Stomach (tissue), 9 donors: ENCODE measurements around the gene DNAH17. TPM values are rescaled to one million over a fixed set of nuclear protein-coding genes. Genes with fewer than 3 reads are reported as not detected.

Experiments used
- DNase-seq, 2 donors: peaks; one replicate each; pipeline versions ENCODE4 v3.0.0 to v3.0.0-alpha.2; 2013 to 2019
- H3K27ac ChIP-seq, 5 donors: fragments of 200-600 bp in 4 of 5; sonication (generic) in 4 of 5; one replicate each; pipeline ENCODE4 v1.5.1; 2013 to 2019; ENCODE audit warnings: mild to moderate bottlenecking in 1 of 5, moderate library complexity in 1 of 5
- H3K27me3 ChIP-seq, 3 donors: fragments of 200-600 bp; sonication (generic); one replicate each; pipeline ENCODE4 v1.5.1; 2017 to 2019; ENCODE audit warnings: mixed run types in 1 of 3
- H3K36me3 ChIP-seq, 4 donors: fragments of 200-600 bp; sonication (generic); 1 replicate in 3 of 4; 2 replicates in 1 of 4; pipeline ENCODE4 v1.5.1; 2016 to 2019
- H3K4me1 ChIP-seq, 4 donors: fragments of 200-600 bp; sonication (generic); one replicate each; pipeline ENCODE4 v1.5.1; 2016 to 2019
- H3K4me3 ChIP-seq, 4 donors: fragments of 200-600 bp; sonication (generic) in 3 of 4; one replicate each; pipeline ENCODE4 v1.5.1; 2016 to 2019; ENCODE audit warnings: mild to moderate bottlenecking in 1 of 4
- H3K9me3 ChIP-seq, 4 donors: fragments of 200-600 bp; sonication (generic); one replicate each; pipeline ENCODE4 v1.5.1; 2016 to 2019
- CTCF ChIP-seq, 7 experiments: fragments of 450-650 bp in 4 of 7; fragments of 200-600 bp in 3 of 7; sonication (generic) in 3 of 7; IDR thresholded peaks; one replicate each; pipeline ENCODE4 v1.5.1; 2016 to 2019; ENCODE audit warnings: antibody characterized with exemption in 7 of 7, control low read depth in 2 of 7, mild to moderate bottlenecking in 1 of 7
- EP300 ChIP-seq: sonication (generic); formaldehyde crosslinking; IDR thresholded peaks from one replicate; pipeline ENCODE4 v1.6.1; 2017; ENCODE audit warnings: antibody characterized with exemption
- POLR2A ChIP-seq, 4 donors: fragments of 450-650 bp; IDR thresholded peaks; one replicate each; pipeline ENCODE4 v1.6.1; 2016; ENCODE audit warnings: antibody characterized with exemption in 4 of 4, control low read depth in 2 of 4, mild to moderate bottlenecking in 1 of 4, moderate library complexity in 1 of 4
- POLR2AphosphoS5 ChIP-seq, 3 donors: sonication (generic); formaldehyde crosslinking; IDR thresholded peaks; one replicate each; pipeline ENCODE4 v1.6.1; 2016; ENCODE audit warnings: antibody characterized with exemption in 3 of 3
- WGBS, 5 donors: extraction: QIAGEN DNeasy Blood & Tissue Kit in 3 of 5; methylation state at CpG; one replicate each; pipeline versions ENCODE4 v1.1.5 to v1.1.7; 2013 to 2018; 5-methylcytosine and 5-hydroxymethylcytosine counted together
- intact Hi-C: fragments of 100-400 bp; cut with DNase I; formaldehyde crosslinking; loops from one replicate; pipeline ENCODE4 v1.15.1; 2023; ENCODE audit warnings: low total_unique reads
- polyA plus RNA-seq, 3 donors: library from polyadenylated mRNA; stranded (reverse); fragments of 200-250 nt; gene quantifications; one replicate each; pipeline ENCODE4 v1.2.3, GENCODE V29; 2013
- total RNA-seq, 5 donors: library from RNA; depleted of rRNA; stranded (reverse); fragments of >200 nt; gene quantifications; one replicate each; pipeline versions ENCODE4 v1.1.0 to v1.2.3, GENCODE V29; 2014 to 2016
- donor health status: healthy with polysubstance abuse.
- donor health status: Bipolar disorder and iron deficiency.
- donor health status: healthy.

DNAH17 gene
- total and polyA plus RNA-seq, 8 donors, result 0.03 to 2.4 (median 0.45) TPM; not detected in 5

DNA sequence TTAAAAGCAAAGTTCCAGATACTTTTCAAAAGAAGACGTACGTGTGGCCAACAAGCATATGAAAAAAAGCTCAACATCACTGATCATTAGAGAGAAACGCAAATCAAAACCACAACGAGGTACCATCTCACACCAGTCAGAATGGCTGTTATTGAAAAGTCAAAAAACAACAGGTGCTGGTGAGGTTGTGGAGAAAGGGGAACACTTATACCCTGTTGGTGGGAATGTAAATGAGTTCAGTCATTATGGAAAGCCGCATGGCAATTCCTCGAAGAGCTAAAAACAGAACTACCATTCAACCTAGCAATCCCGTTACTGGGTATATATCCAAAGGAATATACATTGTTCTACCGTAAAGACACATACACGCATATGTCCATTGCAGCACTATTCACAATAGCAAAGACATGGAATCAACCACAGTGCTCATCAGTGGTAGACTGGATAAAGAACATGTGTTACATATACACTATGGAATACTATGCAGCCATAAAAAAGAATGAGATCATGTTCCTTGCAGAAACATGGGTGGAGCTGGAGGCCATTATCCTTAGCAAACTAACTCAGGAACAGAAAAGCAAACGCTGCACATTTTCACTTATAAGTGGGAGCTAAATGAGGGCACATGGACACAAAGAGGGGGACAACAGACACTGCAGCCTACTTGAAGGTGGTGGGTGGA lies 31.1 kb upstream of the DNAH17 start:
- TF ChIP-seq POLR2A (IDR thresholded peaks at IDR 0.05), result no peak
- no peak for TF ChIP-seq EP300
- TF ChIP-seq POLR2AphosphoS5 (IDR thresholded peaks at IDR 0.05), result no peak
- no peak for TF ChIP-seq CTCF (IDR thresholded peaks at IDR 0.05)
- Histone ChIP-seq H3K27me3 (peaks cover 0 to 4% (median 0%) of the 10 kb centered on the region in 3 donors), H3K4me1 (peaks cover 0 to 38% (median 4%) of the 10 kb centered on the region in 4 donors), H3K36me3 (no peaks in the 10 kb centered on the region), H3K9me3 (no peaks in the 10 kb centered on the region), H3K27ac (peak overlapping the region in 1 of 5 donors; percentile 40), H3K4me3 (no peak overlapping the region)
- 94 to 96% (median 95%) methylated on average over 10 of the region's 10 CpGs for WGBS, 5 donors
- intact Hi-C loops, result no loop called here
- no peak for DNase-seq

GRCh38 chr17:78607038-78607437 lies 29.8 kb upstream of the DNAH17 start:
- peaks cover 0 to 35% (median 3%) of the 10 kb centered on the region in 4 donors for H3K4me1 ChIP-seq

DNA sequence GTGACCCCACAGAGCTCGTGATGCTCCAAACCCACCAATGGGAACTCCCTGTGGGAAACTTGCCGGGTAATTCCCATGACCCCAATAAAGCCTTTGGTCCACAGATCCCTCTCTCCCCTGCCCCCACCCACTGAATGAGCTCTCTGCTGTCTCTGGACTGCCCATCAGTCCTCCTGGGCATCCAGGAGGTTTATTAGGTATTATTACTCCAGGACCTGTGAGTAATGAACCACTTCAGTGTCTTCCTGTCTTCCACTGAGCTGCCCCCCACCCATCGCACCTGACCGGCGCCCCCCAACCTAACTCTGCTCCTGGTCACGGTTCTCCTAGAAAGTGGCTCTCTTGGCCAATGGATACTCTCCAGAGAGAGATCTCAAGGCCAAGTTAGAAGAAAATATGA lies 28.7 kb upstream of the DNAH17 start:
- intact Hi-C loops, result no loop called here
- peaks cover 0 to 24% (median 0%) of the 10 kb centered on the region in 4 donors for H3K4me1 ChIP-seq
- peaks cover 0 to 4% (median 0%) of the 10 kb centered on the region in 3 donors for H3K27me3 ChIP-seq
- H3K36me3 ChIP-seq, result no peaks in the 10 kb centered on the region
- TF ChIP-seq CTCF (IDR thresholded peaks at IDR 0.05) (no peak), EP300 (no peak), POLR2AphosphoS5 (IDR thresholded peaks at IDR 0.05) (no peak), POLR2A (IDR thresholded peaks at IDR 0.05) (no peak)
- H3K27ac ChIP-seq, result no peak overlapping the region
- no peak for DNase-seq
- H3K9me3 ChIP-seq, result no peaks in the 10 kb centered on the region
- H3K4me3 ChIP-seq, result no peak overlapping the region
- 90 to 94% (median 93%) methylated on average over 5 to 6 of the region's 6 CpGs for WGBS, 5 donors

More at GRCh38 chr17:78607038-78607437, 29.8 kb upstream of the DNAH17 start:
- peaks cover 0 to 4% (median 0%) of the 10 kb centered on the region in 3 donors for H3K27me3 ChIP-seq
- WGBS, 5 donors, result 39 to 58% (median 41%) methylated on average over 6 of the region's 6 CpGs
- no peaks in the 10 kb centered on the region for H3K9me3 ChIP-seq
- DNase-seq, result no peak
- no peaks in the 10 kb centered on the region for H3K36me3 ChIP-seq
- H3K4me3 ChIP-seq, result no peak overlapping the region
- H3K27ac ChIP-seq, result no peak overlapping the region
- TF ChIP-seq POLR2AphosphoS5 (IDR thresholded peaks at IDR 0.05) (no peak), EP300 (no peak), CTCF (IDR thresholded peaks at IDR 0.05) (no peak), POLR2A (IDR thresholded peaks at IDR 0.05) (no peak)
- intact Hi-C loops, result no loop called here

- intact Hi-C loops, result no loop called here
- WGBS, 5 donors, result 45 to 70% (median 49%) methylated on average over 3 of the region's 3 CpGs
- DNase-seq, result no peak
- H3K36me3 ChIP-seq, result no peaks in the 10 kb centered on the region
- peaks cover 0 to 19% (median 0%) of the 10 kb centered on the region in 4 donors for H3K4me1 ChIP-seq
- TF ChIP-seq POLR2AphosphoS5 (IDR thresholded peaks at IDR 0.05) (no peak), EP300 (no peak)
- H3K9me3 ChIP-seq, result no peaks in the 10 kb centered on the region
- no peak overlapping the region for H3K27ac ChIP-seq
- H3K27me3 ChIP-seq, result peaks cover 0 to 4% (median 0%) of the 10 kb centered on the region in 3 donors
- H3K4me3 ChIP-seq, result no peak overlapping the region
Observed at GRCh38 chr17:78605429-78605828, 28.2 kb upstream of the DNAH17 start.

- WGBS, 5 donors, result 70 to 83% (median 78%) methylated on average over 6 of the region's 6 CpGs
- Histone ChIP-seq H3K4me3 (no peak overlapping the region), H3K36me3 (no peaks in the 10 kb centered on the region), H3K4me1 (peaks cover 0 to 6% (median 3%) of the 10 kb centered on the region in 4 donors), H3K27me3 (no peaks in the 10 kb centered on the region), H3K27ac (no peak overlapping the region), H3K9me3 (no peaks in the 10 kb centered on the region)
- intact Hi-C loops, result no loop called here
- DNase-seq, result no peak
- TF ChIP-seq CTCF (IDR thresholded peaks at IDR 0.05), result no peak
- TF ChIP-seq POLR2AphosphoS5 (IDR thresholded peaks at IDR 0.05), result no peak
- TF ChIP-seq EP300, result no peak
- no peak for TF ChIP-seq POLR2A (IDR thresholded peaks at IDR 0.05)
Observed at GRCh38 chr17:78602246-78602645, 25.1 kb upstream of the DNAH17 start.
